ENCODE results near the gene ZBP1. TPM values are rescaled to one million over a fixed set of nuclear protein-coding genes. Genes with fewer than 3 reads are reported as not detected.

ZBP1 gene
- total RNA-seq, 1 experiment from 2014 or later, result not detected

- no peaks in the 10 kb centered on the region for H3K9me3 ChIP-seq (ENCODE audit: low read length)
- H4K20me1 ChIP-seq (ENCODE audit: low read length), result no peaks in the 10 kb centered on the region
- no peak for ATAC-seq
- POLR2A ChIA-PET (ENCODE audit: unreplicated experiment), result no interaction called here
- H3K9me2 ChIP-seq (replicated peaks; ENCODE audit: low read length), result no peaks in the 10 kb centered on the region
- H3K36me3 ChIP-seq (ENCODE audit: low read depth, low read length), result no peaks in the 10 kb centered on the region
- CTCF ChIA-PET, result no interaction called here
- no peak overlapping the region for H3K4me2 ChIP-seq (ENCODE audit: low read length)
- no peaks in the 10 kb centered on the region for H3K79me2 ChIP-seq (ENCODE audit: low read length)
- H3K4me3 ChIP-seq (ENCODE audit: low read length), result no peak overlapping the region
- intact Hi-C loops (cut with micrococcal nuclease), result no loop called here
- BruUV-seq (replicated peaks), result no TSS peak
- no peak overlapping the region for H3K9ac ChIP-seq (ENCODE audit: low read length)
- no peak overlapping the region for H2AFZ ChIP-seq (ENCODE audit: low read length)
- DNase-seq, result no peak
- H3K4me1 ChIP-seq (ENCODE audit: insufficient read depth, low read length), result no peaks in the 10 kb centered on the region
- no peak for TF ChIP-seq EZH2phosphoT487 (IDR thresholded peaks at IDR 0.05; ENCODE audit: borderline replicate concordance, low read length)
- TF ChIP-seq EZH2 (IDR thresholded peaks at IDR 0.05; ENCODE audit: low read length, unreplicated experiment), result no peak
- TF ChIP-seq CTCF (conservative IDR thresholded peaks at IDR 0.05; ENCODE audit: low read depth, low read length), result no peak
- no peak overlapping the region for H3K27ac ChIP-seq (ENCODE audit: low read length)
- no peaks in the 10 kb centered on the region for H3F3A ChIP-seq (ENCODE audit: low read length, unreplicated experiment)
- H3K27me3 ChIP-seq (ENCODE audit: low read length), result peaks cover 81% of the 10 kb centered on the region
Measured at GRCh38 chr20:57556980-57557274, 63.3 kb downstream of the ZBP1 start.

- H3K9me3 ChIP-seq (ENCODE audit: low read length), result no peaks in the 10 kb centered on the region
- H2AFZ ChIP-seq (ENCODE audit: low read length), result no peak overlapping the region
- H3K4me2 ChIP-seq (ENCODE audit: low read length), result no peak overlapping the region
- H3K27ac ChIP-seq (ENCODE audit: low read length), result no peak overlapping the region
- DNase-seq (no peak), ATAC-seq (no peak)
- TF ChIP-seq CTCF (conservative IDR thresholded peaks at IDR 0.05; ENCODE audit: low read depth, low read length) (no peak), EZH2 (IDR thresholded peaks at IDR 0.05; ENCODE audit: low read length, unreplicated experiment) (no peak), EZH2phosphoT487 (IDR thresholded peaks at IDR 0.05; ENCODE audit: borderline replicate concordance, low read length) (no peak)
- intact Hi-C loops (cut with micrococcal nuclease), result no loop called here
- ChIA-PET POLR2A (ENCODE audit: unreplicated experiment) (no interaction called here), CTCF (interaction anchor here (0.6 kb wide), 1 partner anchor 164 kb away, joined by 5 read pairs; the partner anchor contains the start of gene RBM38)
- no peaks in the 10 kb centered on the region for H4K20me1 ChIP-seq (ENCODE audit: low read length)
- H3K4me3 ChIP-seq (ENCODE audit: low read length), result no peak overlapping the region
- H3K36me3 ChIP-seq (ENCODE audit: low read depth, low read length), result no peaks in the 10 kb centered on the region
- no peaks in the 10 kb centered on the region for H3K79me2 ChIP-seq (ENCODE audit: low read length)
- H3F3A ChIP-seq (ENCODE audit: low read length, unreplicated experiment), result no peaks in the 10 kb centered on the region
- no peaks in the 10 kb centered on the region for H3K4me1 ChIP-seq (ENCODE audit: insufficient read depth, low read length)
- BruUV-seq (replicated peaks), result no TSS peak
- H3K27me3 ChIP-seq (ENCODE audit: low read length), result peaks cover 68% of the 10 kb centered on the region
- no peak overlapping the region for H3K9ac ChIP-seq (ENCODE audit: low read length)
- no peaks in the 10 kb centered on the region for H3K9me2 ChIP-seq (replicated peaks; ENCODE audit: low read length)
Measured at GRCh38 chr20:57555457-57556184, 64.6 kb downstream of the ZBP1 start.

Other genes starting within 250 kb of the ZBP1 start
- gene RBM38, start 229.0 kb downstream of the ZBP1 start, total RNA-seq (2014; rRNA removed), result 56.5 and 59.3 TPM in 2 replicates
- gene CTCFL, start 95.3 kb downstream of the ZBP1 start, total RNA-seq (2014; rRNA removed), result not detected in 2 replicates
- not detected in 2 replicates for gene PCK1, start 59.3 kb downstream of the ZBP1 start, total RNA-seq (2014; rRNA removed)
- 21.9 and 29.3 TPM in 2 replicates for gene PMEPA1, start 89.6 kb upstream of the ZBP1 start, total RNA-seq (2014; rRNA removed)